ACC112 (cell line): ENCODE data around the gene MYO18B.

ENCODE experiments used
- H2AFZ ChIP-seq: fragments of 200-600 bp; sonication (generic); one replicate; pipeline ENCODE4 v1.6.0; 2017; ENCODE audit warnings: antibody characterized with exemption, low read length; ENCODE audit not compliant: unreplicated experiment
- H3K27ac ChIP-seq: fragments of 200-600 bp; sonication (generic); 2 replicates; pipeline ENCODE4 v1.5.1; 2014; ENCODE audit warnings: low read depth, mild to moderate bottlenecking, antibody characterized with exemption, low read length, moderate library complexity
- H3K27me3 ChIP-seq: fragments of 200-600 bp; sonication (generic); 2 replicates; pipeline ENCODE4 v1.6.1; 2014; ENCODE audit warnings: mild to moderate bottlenecking, antibody characterized with exemption, low read length, moderate library complexity, mixed read lengths; ENCODE audit not compliant: insufficient read depth
- H3K36me3 ChIP-seq: fragments of 200-600 bp; sonication (generic); 2 replicates; pipeline ENCODE4 v1.6.1; 2016; ENCODE audit warnings: mild to moderate bottlenecking, antibody characterized with exemption, low read length, moderate library complexity, mixed read lengths; ENCODE audit not compliant: insufficient read depth
- H3K4me1 ChIP-seq: fragments of 200-600 bp; sonication (generic); one replicate; pipeline ENCODE4 v1.6.1; 2016; ENCODE audit warnings: low read length, mixed read lengths; ENCODE audit not compliant: insufficient read depth, unreplicated experiment, control insufficient read depth
- H3K4me3 ChIP-seq: fragments of 200-600 bp; sonication (generic); 2 replicates; pipeline ENCODE4 v1.5.1; 2014; ENCODE audit warnings: mild to moderate bottlenecking, low read depth, low read length
- H3K79me2 ChIP-seq: fragments of 200-600 bp; sonication (generic); one replicate; pipeline ENCODE4 v1.6.0; 2016; ENCODE audit warnings: low read length; ENCODE audit not compliant: control insufficient read depth, unreplicated experiment, insufficient read depth

The MYO18B gene

GRCh38 chr22:25777870-25778269, 35.9 kb downstream of the MYO18B start:
- no peaks in the 10 kb centered on the region for H3K79me2 ChIP-seq
- no peaks in the 10 kb centered on the region for H3K27me3 ChIP-seq
- H3K4me3 ChIP-seq, result no peak overlapping the region
- no peak overlapping the region for H3K27ac ChIP-seq
- no peak overlapping the region for H2AFZ ChIP-seq
- no peaks in the 10 kb centered on the region for H3K4me1 ChIP-seq
- no peaks in the 10 kb centered on the region for H3K36me3 ChIP-seq

GRCh38 chr22:25779426-25779825, 37.4 kb downstream of the MYO18B start:
- no peak overlapping the region for H3K4me3 ChIP-seq
- H3K79me2 ChIP-seq, result no peaks in the 10 kb centered on the region
- H3K27ac ChIP-seq, result no peak overlapping the region
- H3K27me3 ChIP-seq, result no peaks in the 10 kb centered on the region
- no peaks in the 10 kb centered on the region for H3K4me1 ChIP-seq
- H3K36me3 ChIP-seq, result no peaks in the 10 kb centered on the region
- no peak overlapping the region for H2AFZ ChIP-seq

GRCh38 chr22:25779890-25780289, 37.9 kb downstream of the MYO18B start:
- no peak overlapping the region for H2AFZ ChIP-seq
- H3K27ac ChIP-seq, result no peak overlapping the region
- H3K4me1 ChIP-seq, result no peaks in the 10 kb centered on the region
- no peak overlapping the region for H3K4me3 ChIP-seq
- H3K79me2 ChIP-seq, result no peaks in the 10 kb centered on the region
- H3K36me3 ChIP-seq, result no peaks in the 10 kb centered on the region
- no peaks in the 10 kb centered on the region for H3K27me3 ChIP-seq

- Histone ChIP-seq H3K36me3 (no peaks in the 10 kb centered on the region), H3K4me3 (no peak overlapping the region), H2AFZ (no peak overlapping the region), H3K27me3 (no peaks in the 10 kb centered on the region), H3K4me1 (no peaks in the 10 kb centered on the region), H3K27ac (no peak overlapping the region), H3K79me2 (no peaks in the 10 kb centered on the region)
Observed at GRCh38 chr22:25780673-25781072, 38.7 kb downstream of the MYO18B start.

GRCh38 chr22:25781801-25782200, 39.8 kb downstream of the MYO18B start:
- Histone ChIP-seq H3K27me3 (no peaks in the 10 kb centered on the region), H3K4me3 (no peak overlapping the region), H3K36me3 (no peaks in the 10 kb centered on the region), H3K4me1 (no peaks in the 10 kb centered on the region), H2AFZ (no peak overlapping the region), H3K79me2 (no peaks in the 10 kb centered on the region), H3K27ac (no peak overlapping the region)

GRCh38 chr22:25782831-25783230, 40.8 kb downstream of the MYO18B start:
- Histone ChIP-seq H3K36me3 (no peaks in the 10 kb centered on the region), H3K27ac (no peak overlapping the region)

GRCh38 chr22:25783856-25784255, 41.9 kb downstream of the MYO18B start:
- Histone ChIP-seq H3K27ac (no peak overlapping the region), H3K27me3 (peaks cover 6% of the 10 kb centered on the region; the same call in 1 of the 2 replicates), H3K4me3 (no peak overlapping the region), H3K4me1 (no peaks in the 10 kb centered on the region), H2AFZ (no peak overlapping the region), H3K36me3 (no peaks in the 10 kb centered on the region), H3K79me2 (no peaks in the 10 kb centered on the region)

More at GRCh38 chr22:25782831-25783230, 40.8 kb downstream of the MYO18B start:
- H3K4me1 ChIP-seq, result no peaks in the 10 kb centered on the region
- no peak overlapping the region for H2AFZ ChIP-seq
- H3K4me3 ChIP-seq, result no peak overlapping the region
- no peaks in the 10 kb centered on the region for H3K79me2 ChIP-seq
- peaks cover 3% of the 10 kb centered on the region; the same call in 1 of the 2 replicates for H3K27me3 ChIP-seq

- H2AFZ ChIP-seq, result no peak overlapping the region
- H3K79me2 ChIP-seq, result no peaks in the 10 kb centered on the region
- no peak overlapping the region for H3K27ac ChIP-seq
- peaks cover 6% of the 10 kb centered on the region; the same call in 1 of the 2 replicates for H3K27me3 ChIP-seq
- H3K4me1 ChIP-seq, result no peaks in the 10 kb centered on the region
- H3K4me3 ChIP-seq, result no peak overlapping the region
- H3K36me3 ChIP-seq, result no peaks in the 10 kb centered on the region
Observed at GRCh38 chr22:25786165-25786564, 44.2 kb downstream of the MYO18B start.

- no peak overlapping the region for H3K27ac ChIP-seq
- H3K4me3 ChIP-seq, result no peak overlapping the region
- H2AFZ ChIP-seq, result no peak overlapping the region
- H3K27me3 ChIP-seq, result peaks cover 6% of the 10 kb centered on the region; the same call in 1 of the 2 replicates
- H3K36me3 ChIP-seq, result no peaks in the 10 kb centered on the region
- no peaks in the 10 kb centered on the region for H3K4me1 ChIP-seq
- no peaks in the 10 kb centered on the region for H3K79me2 ChIP-seq
Observed at GRCh38 chr22:25791556-25791955, 49.6 kb downstream of the MYO18B start.

GRCh38 chr22:25795478-25795877, 53.5 kb downstream of the MYO18B start:
- Histone ChIP-seq H3K4me1 (no peaks in the 10 kb centered on the region), H2AFZ (no peak overlapping the region), H3K4me3 (no peak overlapping the region), H3K27me3 (no peaks in the 10 kb centered on the region), H3K36me3 (no peaks in the 10 kb centered on the region), H3K79me2 (no peaks in the 10 kb centered on the region), H3K27ac (no peak overlapping the region)

- Histone ChIP-seq H3K27me3 (no peaks in the 10 kb centered on the region), H3K4me1 (no peaks in the 10 kb centered on the region), H3K36me3 (no peaks in the 10 kb centered on the region), H3K4me3 (no peak overlapping the region), H3K79me2 (no peaks in the 10 kb centered on the region), H3K27ac (no peak overlapping the region), H2AFZ (no peak overlapping the region)
Observed at GRCh38 chr22:25797498-25798290, 55.7 kb downstream of the MYO18B start.
